SH-SY5Y (cell line): ENCODE data around the gene SUGCT.

Experiments
- GATA2 ChIP-seq: IDR thresholded peaks from 2 replicates; pipeline ENCODE4 v1.6.1; 2011; ENCODE audit warnings: mild to moderate bottlenecking, low read depth, low read length
- GATA3 ChIP-seq: IDR thresholded peaks from 2 replicates; pipeline ENCODE4 v1.6.1; 2011; ENCODE audit warnings: low read depth, mild to moderate bottlenecking, low read length, moderate library complexity

The SUGCT gene

GRCh38 chr7:40723829-40724228, 589.0 kb downstream of the SUGCT start:
- TF ChIP-seq GATA3 = no peak
- no peak for TF ChIP-seq GATA2

DNA sequence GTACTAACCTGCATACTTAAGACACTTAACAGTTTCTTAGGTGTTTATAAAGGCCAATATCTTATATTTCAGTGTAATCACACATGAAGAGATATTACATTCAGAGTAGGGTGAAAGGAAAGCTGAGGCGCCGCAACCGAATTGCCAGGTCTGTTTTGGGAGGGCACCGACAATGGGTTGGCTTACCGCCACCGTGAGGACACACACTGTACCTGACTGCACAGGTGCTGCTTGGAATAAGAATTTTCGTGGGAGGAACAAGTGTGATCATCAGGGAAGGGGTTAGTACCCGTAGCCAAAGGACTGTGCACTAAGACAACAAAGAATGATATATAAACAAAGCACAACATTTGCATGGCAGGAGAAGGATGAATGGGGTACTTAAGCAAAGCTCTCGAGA, 591.8 kb downstream of the SUGCT start:
- TF ChIP-seq GATA2 = no peak
- no peak for TF ChIP-seq GATA3

DNA sequence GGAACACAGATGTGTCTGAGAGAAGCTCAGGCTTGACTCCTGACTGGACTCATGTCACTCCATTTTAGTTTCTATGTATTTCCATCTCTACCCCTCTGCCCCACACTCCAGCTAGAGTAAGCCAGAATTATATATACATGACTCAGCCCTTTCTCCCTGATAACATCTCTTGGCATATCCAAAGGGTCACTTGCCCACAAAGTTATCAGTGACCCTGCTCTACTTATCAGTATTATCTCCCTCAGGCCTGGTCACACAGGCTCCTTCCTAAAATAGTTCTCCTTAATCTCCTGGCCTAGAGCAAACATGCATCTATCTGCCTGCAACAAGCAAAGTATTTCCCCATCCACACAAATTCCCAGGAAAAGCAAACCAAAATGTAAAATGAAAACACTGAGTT, 598.3 kb downstream of the SUGCT start:
- peak; percentile 97 for TF ChIP-seq GATA3
- peak; percentile 96 for TF ChIP-seq GATA2

- TF ChIP-seq GATA2 = no peak
- TF ChIP-seq GATA3 = no peak
Measured at GRCh38 chr7:40733578-40733977, 598.8 kb downstream of the SUGCT start.

- TF ChIP-seq GATA3 (no peak), GATA2 (no peak)
Measured at GRCh38 chr7:40739257-40739656, 604.5 kb downstream of the SUGCT start.

DNA sequence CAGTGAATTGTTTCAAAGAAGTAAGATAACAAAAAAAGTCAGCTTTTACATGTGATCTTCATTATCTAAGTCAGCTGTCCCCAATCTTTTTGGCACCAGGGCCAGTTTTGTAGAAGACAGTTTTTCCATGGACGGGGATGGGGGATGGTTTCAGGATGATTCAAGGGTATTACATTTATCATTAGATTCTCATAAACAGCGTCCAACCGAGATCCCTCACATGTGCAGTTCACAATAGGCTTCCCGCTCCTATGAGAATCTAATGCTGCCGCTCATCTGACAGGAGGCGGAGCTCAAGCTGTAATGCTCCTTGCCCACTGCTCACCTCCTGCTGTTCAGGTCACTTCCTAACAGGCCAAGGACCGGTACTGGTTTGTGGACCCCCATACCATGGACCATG, 607.5 kb downstream of the SUGCT start:
- TF ChIP-seq GATA3 (no peak), GATA2 (no peak)

DNA sequence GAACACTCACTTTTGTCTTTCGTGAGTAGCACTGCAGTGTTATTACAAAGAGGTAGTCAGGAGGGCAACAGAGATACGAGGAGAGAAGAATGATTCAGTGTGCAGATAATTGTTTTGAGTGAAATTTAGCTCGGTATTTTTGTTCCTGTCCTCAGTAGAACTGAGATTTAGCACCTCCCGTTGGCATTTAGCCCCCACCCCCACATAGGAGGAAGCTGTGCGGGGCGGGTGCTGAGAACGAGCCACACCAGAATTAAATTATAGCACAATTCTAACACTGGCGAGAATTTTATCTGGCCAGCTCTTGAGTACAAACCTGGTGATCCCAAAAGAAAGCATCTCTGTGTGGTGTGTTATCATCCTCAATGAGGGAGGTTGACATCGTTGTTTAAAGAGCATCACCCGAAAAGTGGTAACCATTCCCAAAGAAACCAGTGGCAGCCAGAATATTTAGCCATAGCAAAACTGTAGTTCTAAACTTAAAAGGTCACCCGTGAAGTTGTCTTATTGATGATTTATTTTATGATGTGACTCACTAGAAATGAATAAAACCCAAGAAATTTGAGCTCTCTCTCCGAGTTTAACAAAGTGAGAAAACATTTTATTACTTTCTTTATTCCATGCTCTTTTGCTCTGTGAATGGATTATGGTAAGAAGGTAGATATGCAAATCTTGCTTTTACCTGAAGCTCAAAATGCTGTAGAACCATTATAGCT, 612.2 kb downstream of the SUGCT start:
- TF ChIP-seq GATA3 = no peak
- TF ChIP-seq GATA2 = no peak

DNA sequence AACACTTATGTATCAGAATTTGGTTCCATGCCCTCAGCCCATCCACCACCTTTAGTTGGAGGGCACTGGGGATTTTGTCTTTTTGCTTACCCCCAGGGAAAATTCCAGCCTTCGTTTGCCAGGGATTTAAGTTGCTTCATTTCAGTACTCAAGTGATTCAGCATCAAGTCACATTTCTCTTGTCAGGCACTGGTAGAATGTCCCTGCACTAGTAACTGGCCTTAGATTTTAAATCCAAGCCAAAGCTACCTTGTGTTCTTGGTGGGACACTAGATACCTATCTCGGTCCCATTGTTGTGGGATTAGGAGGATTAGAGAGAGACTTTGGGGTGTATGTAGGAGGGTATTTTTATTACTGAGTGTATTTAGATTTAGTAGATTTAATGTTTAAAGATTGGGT, 613.1 kb downstream of the SUGCT start:
- no peak for TF ChIP-seq GATA3
- no peak for TF ChIP-seq GATA2

- TF ChIP-seq GATA3 (no peak), GATA2 (no peak)
Measured at GRCh38 chr7:40749877-40750276, 615.1 kb downstream of the SUGCT start.

DNA sequence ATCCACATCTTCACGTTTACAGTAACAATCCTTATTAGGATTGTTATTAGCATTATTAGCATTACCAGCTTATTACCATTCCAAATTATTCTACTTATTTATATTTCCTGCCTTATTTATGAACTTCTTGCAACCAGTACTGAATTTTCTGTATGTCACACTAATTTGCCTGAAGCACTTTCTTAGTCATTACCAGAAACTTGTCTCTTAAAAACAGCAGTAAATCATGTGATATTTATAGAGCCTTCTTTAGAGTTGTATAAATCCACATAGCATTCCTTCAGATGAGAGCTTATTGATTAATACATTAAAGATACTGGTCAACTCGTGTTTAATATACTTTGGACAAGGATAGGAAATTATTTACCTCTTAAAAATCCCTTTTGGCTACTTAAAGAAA, 618.6 kb downstream of the SUGCT start:
- TF ChIP-seq GATA2 (no peak), GATA3 (no peak)

DNA sequence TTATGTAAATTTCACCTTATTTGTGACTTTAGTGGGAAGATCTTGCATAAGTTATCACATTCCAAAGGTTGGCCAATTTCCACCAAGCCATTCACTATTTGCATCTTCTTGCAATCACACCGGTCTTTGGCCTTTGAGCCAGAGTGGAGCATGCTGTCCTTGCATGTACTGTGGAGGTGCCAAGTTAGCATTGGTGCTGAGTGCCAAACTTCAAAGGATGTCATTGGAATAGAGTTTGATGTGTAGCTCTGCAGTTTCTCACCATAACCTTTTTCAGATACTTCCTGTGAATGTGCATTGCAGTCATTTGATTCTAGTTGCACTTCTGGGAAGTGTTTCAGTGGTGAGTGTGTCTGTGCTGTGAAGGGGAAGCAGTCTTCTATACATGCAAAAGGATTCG, 620.6 kb downstream of the SUGCT start:
- TF ChIP-seq GATA3 (no peak), GATA2 (no peak)

- TF ChIP-seq GATA3 (no peak), GATA2 (no peak)
Measured at GRCh38 chr7:40757109-40757508, 622.3 kb downstream of the SUGCT start.

DNA sequence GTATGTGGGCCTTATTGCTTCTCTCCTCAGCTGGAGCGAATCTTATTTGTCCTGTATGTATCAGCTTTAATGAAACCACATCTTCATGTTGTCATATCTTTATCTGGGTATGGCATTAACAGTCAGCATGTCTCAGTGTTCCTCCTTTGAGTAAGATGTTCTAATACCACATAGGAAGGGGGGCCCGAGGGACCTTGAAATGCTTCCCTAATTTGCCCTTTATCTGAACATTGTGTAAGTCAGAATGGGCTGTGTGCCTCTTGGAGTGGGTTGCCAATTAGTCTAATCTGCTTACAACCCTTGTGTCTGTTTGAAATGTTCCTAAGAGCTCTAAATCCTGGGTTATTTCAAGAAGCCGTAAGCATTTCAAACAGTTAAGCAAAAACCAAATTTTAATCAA, 623.8 kb downstream of the SUGCT start:
- no peak for TF ChIP-seq GATA2
- TF ChIP-seq GATA3 = no peak

DNA sequence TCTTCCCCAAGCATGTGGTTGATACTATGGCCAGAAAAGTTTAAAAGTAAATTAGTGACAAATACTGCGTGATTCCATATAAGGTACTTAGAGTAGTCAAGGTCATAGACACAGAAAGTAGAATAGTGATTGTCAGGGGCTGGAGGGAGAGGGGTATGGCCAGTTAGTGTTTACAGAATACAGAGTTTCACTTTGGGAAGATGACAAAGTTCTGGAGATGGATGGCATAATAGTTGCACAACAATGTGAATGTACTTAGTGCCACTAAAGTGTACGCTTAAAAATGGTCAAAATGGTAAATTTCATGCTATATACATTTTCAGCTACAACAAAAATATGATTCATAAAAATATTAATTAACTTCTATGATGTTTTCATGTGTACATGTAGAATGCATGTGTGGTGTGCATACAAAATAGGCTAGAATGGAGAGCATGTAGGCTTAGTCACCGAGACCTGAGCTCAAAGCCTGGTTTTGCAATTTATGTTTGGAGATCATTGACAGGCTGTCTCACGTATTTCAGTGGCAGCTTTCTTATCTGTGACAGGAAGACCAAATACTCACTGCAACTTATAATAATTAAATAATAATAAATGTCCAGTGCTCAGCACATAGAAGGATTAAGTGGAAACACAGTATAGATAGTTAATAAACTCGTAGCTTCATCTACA, 625.6 kb downstream of the SUGCT start:
- TF ChIP-seq GATA3 = no peak

GRCh38 chr7:40760987-40761386, 626.2 kb downstream of the SUGCT start:
- TF ChIP-seq GATA3 (no peak), GATA2 (no peak)
